ENCODE measurements around the gene TMTC3. TPM values are rescaled to one million over a fixed set of nuclear protein-coding genes. Genes with fewer than 3 reads are reported as not detected.
A peak's percentile ranks its signal among the peaks of the same experiment; 100 is the strongest.
"Not testable (repeated sequence)": the region's sequence is repeated elsewhere in the genome, so short reads cannot be mapped to it uniquely, and the experiment has no call there.

Gene TMTC3
- total RNA-seq, 1 donor from 2014 or later = 42.0 TPM

GRCh38 chr12:88113871-88114270, 28.2 kb upstream of the TMTC3 start:
- Mint-ChIP-seq H3K36me3 (ENCODE audit: unreplicated experiment) (peaks cover 35% of the 10 kb centered on the region), H3K27me3 (ENCODE audit: unreplicated experiment) (no peaks in the 10 kb centered on the region), H3K9me3 (ENCODE audit: unreplicated experiment) (no peaks in the 10 kb centered on the region), H3K27ac (ENCODE audit: unreplicated experiment) (peak overlapping the region; percentile 66), H3K4me3 (ENCODE audit: unreplicated experiment) (peak overlapping the region; percentile 19), H3K4me1 (ENCODE audit: unreplicated experiment) (peaks cover 15% of the 10 kb centered on the region)
- TF ChIP-seq CTCF (IDR thresholded peaks at IDR 0.05) = no peak
- DNase-seq (ENCODE audit: extremely low spot score, unreplicated experiment) = no peak

- peaks cover 21% of the 10 kb centered on the region for H3K36me3 Mint-ChIP-seq (ENCODE audit: unreplicated experiment)
- no peak for DNase-seq (ENCODE audit: extremely low spot score, unreplicated experiment)
- no peaks in the 10 kb centered on the region for H3K27me3 Mint-ChIP-seq (ENCODE audit: unreplicated experiment)
- no peak overlapping the region for H3K4me3 Mint-ChIP-seq (ENCODE audit: unreplicated experiment)
- H3K4me1 Mint-ChIP-seq (ENCODE audit: unreplicated experiment) = no peaks in the 10 kb centered on the region
- no peaks in the 10 kb centered on the region for H3K9me3 Mint-ChIP-seq (ENCODE audit: unreplicated experiment)
- no peak for TF ChIP-seq CTCF (IDR thresholded peaks at IDR 0.05)
- H3K27ac Mint-ChIP-seq (ENCODE audit: unreplicated experiment) = no peak overlapping the region
Measured at GRCh38 chr12:88122666-88123065, 19.4 kb upstream of the TMTC3 start.

- H3K9me3 Mint-ChIP-seq (ENCODE audit: unreplicated experiment) = no peaks in the 10 kb centered on the region
- H3K36me3 Mint-ChIP-seq (ENCODE audit: unreplicated experiment) = peaks cover 9% of the 10 kb centered on the region
- peaks cover under 1% of the 10 kb centered on the region for H3K4me1 Mint-ChIP-seq (ENCODE audit: unreplicated experiment)
- no peaks in the 10 kb centered on the region for H3K27me3 Mint-ChIP-seq (ENCODE audit: unreplicated experiment)
- no peak overlapping the region for H3K27ac Mint-ChIP-seq (ENCODE audit: unreplicated experiment)
- no peak for DNase-seq (ENCODE audit: extremely low spot score, unreplicated experiment)
- no peak for TF ChIP-seq CTCF (IDR thresholded peaks at IDR 0.05)
- H3K4me3 Mint-ChIP-seq (ENCODE audit: unreplicated experiment) = no peak overlapping the region
Measured at GRCh38 chr12:88127099-88127498, 15.0 kb upstream of the TMTC3 start.

GRCh38 chr12:88127855-88128254, 14.3 kb upstream of the TMTC3 start:
- peaks cover 9% of the 10 kb centered on the region for H3K36me3 Mint-ChIP-seq (ENCODE audit: unreplicated experiment)

GRCh38 chr12:88132392-88132791, 9.7 kb upstream of the TMTC3 start:
- DNase-seq (ENCODE audit: extremely low spot score, unreplicated experiment) = no peak
- no peak for TF ChIP-seq CTCF (IDR thresholded peaks at IDR 0.05)
- Mint-ChIP-seq H3K27ac (ENCODE audit: unreplicated experiment) (peak overlapping the region; percentile 8), H3K4me1 (ENCODE audit: unreplicated experiment) (peaks cover 9% of the 10 kb centered on the region), H3K9me3 (ENCODE audit: unreplicated experiment) (no peaks in the 10 kb centered on the region), H3K27me3 (ENCODE audit: unreplicated experiment) (no peaks in the 10 kb centered on the region), H3K4me3 (ENCODE audit: unreplicated experiment) (no peak overlapping the region), H3K36me3 (ENCODE audit: unreplicated experiment) (peaks cover 18% of the 10 kb centered on the region)

More at GRCh38 chr12:88127855-88128254, 14.3 kb upstream of the TMTC3 start:
- no peak for DNase-seq (ENCODE audit: extremely low spot score, unreplicated experiment)
- no peaks in the 10 kb centered on the region for H3K9me3 Mint-ChIP-seq (ENCODE audit: unreplicated experiment)
- H3K27ac Mint-ChIP-seq (ENCODE audit: unreplicated experiment) = no peak overlapping the region
- H3K4me1 Mint-ChIP-seq (ENCODE audit: unreplicated experiment) = peaks cover 8% of the 10 kb centered on the region
- no peak for TF ChIP-seq CTCF (IDR thresholded peaks at IDR 0.05)
- no peak overlapping the region for H3K4me3 Mint-ChIP-seq (ENCODE audit: unreplicated experiment)
- H3K27me3 Mint-ChIP-seq (ENCODE audit: unreplicated experiment) = no peaks in the 10 kb centered on the region

GRCh38 chr12:88133181-88133580, 8.9 kb upstream of the TMTC3 start:
- not testable (repeated sequence) for H3K4me1 Mint-ChIP-seq (ENCODE audit: unreplicated experiment); H3K9me3 Mint-ChIP-seq (ENCODE audit: unreplicated experiment); H3K27me3 Mint-ChIP-seq (ENCODE audit: unreplicated experiment); H3K27ac Mint-ChIP-seq (ENCODE audit: unreplicated experiment); H3K4me3 Mint-ChIP-seq (ENCODE audit: unreplicated experiment); DNase-seq (ENCODE audit: extremely low spot score, unreplicated experiment)
- peaks cover 24% of the 10 kb centered on the region for H3K36me3 Mint-ChIP-seq (ENCODE audit: unreplicated experiment)

- H3K27ac Mint-ChIP-seq (ENCODE audit: unreplicated experiment); H3K9me3 Mint-ChIP-seq (ENCODE audit: unreplicated experiment); H3K27me3 Mint-ChIP-seq (ENCODE audit: unreplicated experiment); DNase-seq (ENCODE audit: extremely low spot score, unreplicated experiment); H3K4me3 Mint-ChIP-seq (ENCODE audit: unreplicated experiment): not testable (repeated sequence)
- H3K4me1 Mint-ChIP-seq (ENCODE audit: unreplicated experiment) = peaks cover 18% of the 10 kb centered on the region
- peaks cover 22% of the 10 kb centered on the region for H3K36me3 Mint-ChIP-seq (ENCODE audit: unreplicated experiment)
Measured at GRCh38 chr12:88139711-88140110, 2.4 kb upstream of the TMTC3 start.

Data from osteocyte (in vitro differentiated cells).